Progenitor cell of endocrine pancreas (in vitro differentiated cells): ENCODE results near the gene BTBD9. TPM values are rescaled to one million over a fixed set of nuclear protein-coding genes. Genes with fewer than 3 reads are reported as not detected.

ENCODE experiments used
- DNase-seq: peaks from one replicate; pipeline ENCODE4 v3.0.0; 2021; ENCODE audit warnings: low spot score; ENCODE audit not compliant: unreplicated experiment
- H3K27ac Mint-ChIP-seq: 2 replicates; pipeline ENCODE4 v1.8.0; 2021; ENCODE audit warnings: mild to moderate bottlenecking, moderate library complexity, mixed read lengths
- H3K27me3 Mint-ChIP-seq: 2 replicates; pipeline ENCODE4 v1.8.0; 2021; ENCODE audit warnings: mixed read lengths
- H3K36me3 Mint-ChIP-seq: 2 replicates; pipeline ENCODE4 v1.8.0; 2022; ENCODE audit warnings: mixed read lengths; ENCODE audit not compliant: insufficient read depth
- H3K4me1 Mint-ChIP-seq: 2 replicates; pipeline ENCODE4 v1.8.0; 2021; ENCODE audit warnings: low read depth, mixed read lengths
- H3K4me3 Mint-ChIP-seq: 2 replicates; pipeline ENCODE4 v1.8.0; 2021; ENCODE audit warnings: low read depth, mild to moderate bottlenecking, moderate library complexity, mixed read lengths
- H3K9me3 Mint-ChIP-seq: 2 replicates; pipeline ENCODE4 v1.8.0; 2021; ENCODE audit warnings: low read depth, mixed read lengths
- CTCF ChIP-seq: fragments of 200-600 bp; sonication (generic); IDR thresholded peaks from one replicate; pipeline ENCODE4 v1.5.0; 2021; ENCODE audit warnings: antibody characterized with exemption, mild to moderate bottlenecking; ENCODE audit not compliant: unreplicated experiment
- total RNA-seq: library from RNA; stranded (reverse); gene quantifications from 2 replicates; pipeline ENCODE4 v1.2.1, GENCODE V29; 2021

Gene BTBD9
- total RNA-seq, 1 donor from 2014 or later = 25.9 TPM

GRCh38 chr6:38162493-38163185, 477.1 kb downstream of the BTBD9 start:
- Mint-ChIP-seq H3K27me3 (no peaks in the 10 kb centered on the region), H3K4me1 (no peaks in the 10 kb centered on the region), H3K27ac (no peak overlapping the region), H3K4me3 (no peak overlapping the region), H3K36me3 (peaks cover 20% of the 10 kb centered on the region), H3K9me3 (peaks cover 3% of the 10 kb centered on the region)
- no peak for DNase-seq
- TF ChIP-seq CTCF = no peak

GRCh38 chr6:38161754-38162492, 477.8 kb downstream of the BTBD9 start:
- peaks cover 3% of the 10 kb centered on the region for H3K9me3 Mint-ChIP-seq
- H3K27ac Mint-ChIP-seq = peak overlapping the region; percentile 83
- H3K4me3 Mint-ChIP-seq = no peak overlapping the region
- H3K27me3 Mint-ChIP-seq = no peaks in the 10 kb centered on the region
- TF ChIP-seq CTCF = no peak
- DNase-seq = no peak
- H3K36me3 Mint-ChIP-seq = peaks cover 20% of the 10 kb centered on the region
- no peaks in the 10 kb centered on the region for H3K4me1 Mint-ChIP-seq

- Mint-ChIP-seq H3K36me3 (peaks cover 20% of the 10 kb centered on the region), H3K4me3 (no peak overlapping the region), H3K27ac (no peak overlapping the region), H3K9me3 (peaks cover 3% of the 10 kb centered on the region), H3K4me1 (no peaks in the 10 kb centered on the region), H3K27me3 (no peaks in the 10 kb centered on the region)
- no peak for TF ChIP-seq CTCF
- DNase-seq = no peak
These were observed 478.4 kb downstream of the BTBD9 start for GRCh38 chr6:38161331-38161730.

GRCh38 chr6:38160831-38161230, 478.9 kb downstream of the BTBD9 start:
- peaks cover 20% of the 10 kb centered on the region for H3K36me3 Mint-ChIP-seq
- H3K4me3 Mint-ChIP-seq = no peak overlapping the region
- DNase-seq = no peak
- H3K9me3 Mint-ChIP-seq = peaks cover 3% of the 10 kb centered on the region
- H3K27ac Mint-ChIP-seq = no peak overlapping the region
- TF ChIP-seq CTCF = no peak
- no peaks in the 10 kb centered on the region for H3K27me3 Mint-ChIP-seq
- no peaks in the 10 kb centered on the region for H3K4me1 Mint-ChIP-seq

- no peak overlapping the region for H3K27ac Mint-ChIP-seq
- H3K9me3 Mint-ChIP-seq = peaks cover 3% of the 10 kb centered on the region
- no peak for DNase-seq
- H3K4me1 Mint-ChIP-seq = no peaks in the 10 kb centered on the region
- H3K27me3 Mint-ChIP-seq = no peaks in the 10 kb centered on the region
- H3K36me3 Mint-ChIP-seq = peaks cover 20% of the 10 kb centered on the region
- no peak for TF ChIP-seq CTCF
- H3K4me3 Mint-ChIP-seq = no peak overlapping the region
These were observed 480.1 kb downstream of the BTBD9 start for GRCh38 chr6:38159596-38159995.
